Ishikawa (cell line): ENCODE measurements around the gene DNAJB2.

Experiments
- CREB1 ChIP-seq: IDR thresholded peaks from 2 replicates; pipeline ENCODE4 v1.6.1; 2012; ENCODE audit warnings: low read depth
- EP300 ChIP-seq: IDR thresholded peaks from 2 replicates; pipeline ENCODE4 v1.6.1; 2012; ENCODE audit warnings: borderline replicate concordance
- REST ChIP-seq: IDR thresholded peaks from 2 replicates; pipeline ENCODE4 v1.6.1; 2012; ENCODE audit warnings: low read depth, mild to moderate bottlenecking
- TAF1 ChIP-seq: IDR thresholded peaks from 2 replicates; pipeline ENCODE4 v1.6.1; 2012; ENCODE audit warnings: low read depth, mild to moderate bottlenecking
- YY1 ChIP-seq: IDR thresholded peaks from 2 replicates; pipeline ENCODE4 v1.6.1; 2012; ENCODE audit warnings: low read depth
- TF ChIP-seq, protein P1 (sequence below): IDR thresholded peaks from 2 replicates; pipeline ENCODE4 v1.6.1; 2012

DNA sequence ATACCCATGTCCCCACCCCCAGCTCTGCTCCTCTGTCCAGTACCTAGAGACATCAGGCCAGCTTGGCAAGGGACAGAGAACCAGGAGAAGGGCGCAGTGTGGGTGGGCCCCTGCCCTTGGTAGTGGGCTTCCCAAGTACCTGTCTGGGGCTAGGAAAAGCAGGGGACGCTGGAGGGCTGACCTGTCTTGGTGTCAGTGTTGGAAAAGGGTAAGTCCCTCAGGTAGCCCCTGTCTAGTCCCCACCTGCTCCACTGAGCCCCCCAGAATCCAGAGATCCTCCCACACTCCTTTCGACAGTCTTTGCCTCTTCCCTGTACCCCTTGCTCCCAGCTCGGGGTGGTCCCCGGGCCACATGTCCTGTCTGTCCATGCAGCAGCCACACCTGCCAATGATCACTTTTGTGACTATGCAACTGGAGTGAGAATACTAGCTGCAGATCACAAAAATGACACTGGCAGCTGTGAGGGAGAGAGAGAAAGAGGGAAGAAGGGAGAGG lies 14.6 kb downstream of the DNAJB2 start:
- TF ChIP-seq TAF1, result no peak
- no peak for TF ChIP-seq YY1
- TF ChIP-seq CREB1, result no peak
- TF ChIP-seq, protein P1, sequence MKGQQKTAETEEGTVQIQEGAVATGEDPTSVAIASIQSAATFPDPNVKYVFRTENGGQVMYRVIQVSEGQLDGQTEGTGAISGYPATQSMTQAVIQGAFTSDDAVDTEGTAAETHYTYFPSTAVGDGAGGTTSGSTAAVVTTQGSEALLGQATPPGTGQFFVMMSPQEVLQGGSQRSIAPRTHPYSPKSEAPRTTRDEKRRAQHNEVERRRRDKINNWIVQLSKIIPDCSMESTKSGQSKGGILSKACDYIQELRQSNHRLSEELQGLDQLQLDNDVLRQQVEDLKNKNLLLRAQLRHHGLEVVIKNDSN, result no peak
- TF ChIP-seq EP300, result no peak
- no peak for TF ChIP-seq REST
